ENCODE measurements around the gene C15orf62.

Gene C15orf62

GRCh38 chr15:40743921-40744814, 25.6 kb upstream of the C15orf62 start:
- Histone ChIP-seq H3K36me3 (ENCODE audit: control insufficient read depth, low read depth, low read length) (peaks cover 3% of the 10 kb centered on the region), H3K27ac (ENCODE audit: low read length) (no peak overlapping the region), H3K27me3 (ENCODE audit: control insufficient read depth, insufficient read depth, low read length) (no peaks in the 10 kb centered on the region), H3K4me1 (ENCODE audit: control insufficient read depth, low read depth, low read length) (peaks cover 15% of the 10 kb centered on the region), H3K4me3 (ENCODE audit: low read length) (no peak overlapping the region), H3K9me3 (ENCODE audit: control insufficient read depth, low read depth, low read length) (no peaks in the 10 kb centered on the region), H3K9ac (ENCODE audit: low read length) (no peak overlapping the region)

- no peaks in the 10 kb centered on the region for H3K9me3 ChIP-seq (ENCODE audit: control insufficient read depth, low read depth, low read length)
- H3K4me1 ChIP-seq (ENCODE audit: control insufficient read depth, low read depth, low read length): peaks cover 9% of the 10 kb centered on the region
- H3K27ac ChIP-seq (ENCODE audit: low read length): no peak overlapping the region
- no peak overlapping the region for H3K4me3 ChIP-seq (ENCODE audit: low read length)
- H3K36me3 ChIP-seq (ENCODE audit: control insufficient read depth, low read depth, low read length): peaks cover 3% of the 10 kb centered on the region
- H3K27me3 ChIP-seq (ENCODE audit: control insufficient read depth, insufficient read depth, low read length): no peaks in the 10 kb centered on the region
- H3K9ac ChIP-seq (ENCODE audit: low read length): no peak overlapping the region
Measured at GRCh38 chr15:40744815-40745152, 25.0 kb upstream of the C15orf62 start.

- Histone ChIP-seq H3K4me1 (ENCODE audit: control insufficient read depth, low read depth, low read length) (no peaks in the 10 kb centered on the region), H3K9ac (ENCODE audit: low read length) (no peak overlapping the region), H3K9me3 (ENCODE audit: control insufficient read depth, low read depth, low read length) (no peaks in the 10 kb centered on the region), H3K27me3 (ENCODE audit: control insufficient read depth, insufficient read depth, low read length) (no peaks in the 10 kb centered on the region), H3K27ac (ENCODE audit: low read length) (no peak overlapping the region), H3K36me3 (ENCODE audit: control insufficient read depth, low read depth, low read length) (no peaks in the 10 kb centered on the region), H3K4me3 (ENCODE audit: low read length) (no peak overlapping the region)
Measured at GRCh38 chr15:40746916-40747418, 22.8 kb upstream of the C15orf62 start.

- no peaks in the 10 kb centered on the region for H3K9me3 ChIP-seq (ENCODE audit: control insufficient read depth, low read depth, low read length)
- no peaks in the 10 kb centered on the region for H3K36me3 ChIP-seq (ENCODE audit: control insufficient read depth, low read depth, low read length)
- H3K27ac ChIP-seq (ENCODE audit: low read length): no peak overlapping the region
- H3K27me3 ChIP-seq (ENCODE audit: control insufficient read depth, insufficient read depth, low read length): no peaks in the 10 kb centered on the region
- H3K4me3 ChIP-seq (ENCODE audit: low read length): no peak overlapping the region
- no peaks in the 10 kb centered on the region for H3K4me1 ChIP-seq (ENCODE audit: control insufficient read depth, low read depth, low read length)
- H3K9ac ChIP-seq (ENCODE audit: low read length): no peak overlapping the region
Measured at GRCh38 chr15:40747685-40748631, 21.8 kb upstream of the C15orf62 start.

- H3K27ac ChIP-seq (ENCODE audit: low read length): no peak overlapping the region
- no peaks in the 10 kb centered on the region for H3K4me1 ChIP-seq (ENCODE audit: control insufficient read depth, low read depth, low read length)
- no peaks in the 10 kb centered on the region for H3K9me3 ChIP-seq (ENCODE audit: control insufficient read depth, low read depth, low read length)
- H3K9ac ChIP-seq (ENCODE audit: low read length): no peak overlapping the region
- no peaks in the 10 kb centered on the region for H3K36me3 ChIP-seq (ENCODE audit: control insufficient read depth, low read depth, low read length)
- no peaks in the 10 kb centered on the region for H3K27me3 ChIP-seq (ENCODE audit: control insufficient read depth, insufficient read depth, low read length)
- no peak overlapping the region for H3K4me3 ChIP-seq (ENCODE audit: low read length)
Measured at GRCh38 chr15:40749151-40749630, 20.6 kb upstream of the C15orf62 start.

GRCh38 chr15:40750885-40751284, 18.9 kb upstream of the C15orf62 start:
- Histone ChIP-seq H3K4me1 (ENCODE audit: control insufficient read depth, low read depth, low read length) (peaks cover 5% of the 10 kb centered on the region), H3K9ac (ENCODE audit: low read length) (no peak overlapping the region), H3K9me3 (ENCODE audit: control insufficient read depth, low read depth, low read length) (no peaks in the 10 kb centered on the region), H3K27me3 (ENCODE audit: control insufficient read depth, insufficient read depth, low read length) (no peaks in the 10 kb centered on the region), H3K36me3 (ENCODE audit: control insufficient read depth, low read depth, low read length) (no peaks in the 10 kb centered on the region), H3K27ac (ENCODE audit: low read length) (no peak overlapping the region), H3K4me3 (ENCODE audit: low read length) (no peak overlapping the region)

- H3K4me3 ChIP-seq (ENCODE audit: low read length): no peak overlapping the region
- no peaks in the 10 kb centered on the region for H3K27me3 ChIP-seq (ENCODE audit: control insufficient read depth, insufficient read depth, low read length)
- H3K9me3 ChIP-seq (ENCODE audit: control insufficient read depth, low read depth, low read length): no peaks in the 10 kb centered on the region
- H3K36me3 ChIP-seq (ENCODE audit: control insufficient read depth, low read depth, low read length): no peaks in the 10 kb centered on the region
- H3K9ac ChIP-seq (ENCODE audit: low read length): no peak overlapping the region
- H3K27ac ChIP-seq (ENCODE audit: low read length): no peak overlapping the region
- H3K4me1 ChIP-seq (ENCODE audit: control insufficient read depth, low read depth, low read length): peaks cover 6% of the 10 kb centered on the region
Measured at GRCh38 chr15:40751745-40752144, 18.0 kb upstream of the C15orf62 start.

- H3K27ac ChIP-seq (ENCODE audit: low read length): no peak overlapping the region
Measured at GRCh38 chr15:40754574-40754882, 15.3 kb upstream of the C15orf62 start.

GRCh38 chr15:40754883-40755811, 14.6 kb upstream of the C15orf62 start, which contains the start of gene RMDN3:
TSS of gene RMDN3 (minus strand) at chr15:40755254. CDS start at chr15:40754783, 471 bp downstream.
- Histone ChIP-seq H3K9ac (ENCODE audit: low read length) (peak within 1 kb of the TSS; percentile 96), H3K36me3 (ENCODE audit: control insufficient read depth, low read depth, low read length) (no peaks in the 10 kb centered on the region), H3K27me3 (ENCODE audit: control insufficient read depth, insufficient read depth, low read length) (no peaks in the 10 kb centered on the region), H3K4me3 (ENCODE audit: low read length) (peak within 1 kb of the TSS; percentile 77), H3K27ac (ENCODE audit: low read length) (peak within 1 kb of the TSS; percentile 96), H3K9me3 (ENCODE audit: control insufficient read depth, low read depth, low read length) (no peaks in the 10 kb centered on the region), H3K4me1 (ENCODE audit: control insufficient read depth, low read depth, low read length) (peaks cover 6% of the 10 kb centered on the region)

More at GRCh38 chr15:40754574-40754882, 15.3 kb upstream of the C15orf62 start:
- Histone ChIP-seq H3K36me3 (ENCODE audit: control insufficient read depth, low read depth, low read length) (no peaks in the 10 kb centered on the region), H3K9ac (ENCODE audit: low read length) (peak overlapping the region; percentile 96), H3K4me1 (ENCODE audit: control insufficient read depth, low read depth, low read length) (peaks cover 6% of the 10 kb centered on the region), H3K4me3 (ENCODE audit: low read length) (peak overlapping the region; percentile 77), H3K9me3 (ENCODE audit: control insufficient read depth, low read depth, low read length) (no peaks in the 10 kb centered on the region), H3K27me3 (ENCODE audit: control insufficient read depth, insufficient read depth, low read length) (no peaks in the 10 kb centered on the region)

- Histone ChIP-seq H3K36me3 (ENCODE audit: control insufficient read depth, low read depth, low read length) (no peaks in the 10 kb centered on the region), H3K9ac (ENCODE audit: low read length) (peak overlapping the region; percentile 96), H3K4me3 (ENCODE audit: low read length) (peak overlapping the region; percentile 77), H3K9me3 (ENCODE audit: control insufficient read depth, low read depth, low read length) (no peaks in the 10 kb centered on the region), H3K27me3 (ENCODE audit: control insufficient read depth, insufficient read depth, low read length) (no peaks in the 10 kb centered on the region), H3K27ac (ENCODE audit: low read length) (peak overlapping the region; percentile 96), H3K4me1 (ENCODE audit: control insufficient read depth, low read depth, low read length) (peaks cover 6% of the 10 kb centered on the region)
Measured at GRCh38 chr15:40755812-40756208, 14.0 kb upstream of the C15orf62 start.

Measured in iPS-18a (cell line).